IMR-90 (cell line): ENCODE results near the gene FTL. TPM values are rescaled to one million over a fixed set of nuclear protein-coding genes. Genes with fewer than 3 reads are reported as not detected.

Source experiments
- ATAC-seq: fragments of 200-7000 bp; cut with Tn5 transposase; 2 replicates; pipeline ENCODE4 v1.9.1; 2020; ENCODE audit warnings: low read depth, mild to moderate bottlenecking, moderate library complexity
- BruUV-seq: library from RNA; stranded (reverse); fragments of 400-500 nt; replicated peaks from 2 replicates; lab custom pipeline; 2021; lab: Mats Ljungman, UMichigan
- CTCF ChIA-PET: fragments of 300-600 bp; formaldehyde crosslinking; extraction: SDS; loops from one replicate; lab custom pipeline; 2021; ENCODE audit warnings: antibody characterized with exemption; lab: Yijun Ruan, JAX
- POLR2A ChIA-PET: fragments of 300-600 bp; sonication (Branson Sonifier 250); formaldehyde crosslinking; loops from one replicate; lab custom pipeline; 2022; ENCODE audit warnings: antibody characterized with exemption; ENCODE audit not compliant: unreplicated experiment; lab: Charles Lee
- DNase-seq: peaks from one replicate; pipeline ENCODE4 v3.0.0; 2013
- H2AFZ ChIP-seq: replicated peaks from 2 replicates; pipeline ENCODE3; 2013; ENCODE audit warnings: low read length, mild to moderate bottlenecking; ENCODE audit not compliant: poor library complexity
- H2AK5ac ChIP-seq: 2 replicates; pipeline ENCODE4 v1.6.1; 2013; ENCODE audit warnings: low read depth, low read length, inconsistent platforms
- H2AK9ac ChIP-seq: replicated peaks from 2 replicates; pipeline ENCODE3; 2013; ENCODE audit warnings: mild to moderate bottlenecking, low read depth, low read length, moderate library complexity; ENCODE audit not compliant: poor library complexity
- H2BK120ac ChIP-seq: 2 replicates; pipeline ENCODE4 v1.6.1; 2013; ENCODE audit warnings: low read depth, low read length, inconsistent platforms
- H2BK15ac ChIP-seq: 3 replicates; pipeline ENCODE4 v1.6.1; 2013; ENCODE audit warnings: low read depth, low read length, inconsistent platforms
- H2BK20ac ChIP-seq: 2 replicates; pipeline ENCODE4 v1.6.1; 2013; ENCODE audit warnings: low read depth, mild to moderate bottlenecking, inconsistent platforms, low read length, moderate library complexity
- H2BK5ac ChIP-seq: 2 replicates; pipeline ENCODE4 v1.6.1; 2013; ENCODE audit warnings: mild to moderate bottlenecking, low read depth, low read length, inconsistent platforms; ENCODE audit not compliant: poor library complexity, severe bottlenecking
- H3K14ac ChIP-seq: replicated peaks from 2 replicates; pipeline ENCODE4 v1.6.1; 2013; ENCODE audit warnings: low read depth, low read length, inconsistent platforms
- H3K18ac ChIP-seq: 2 replicates; pipeline ENCODE4 v1.6.1; 2013; ENCODE audit warnings: low read depth, low read length, control low read depth
- H3K23ac ChIP-seq: 2 replicates; pipeline ENCODE4 v1.6.1; 2013; ENCODE audit warnings: low read depth, low read length, inconsistent platforms
- H3K27ac ChIP-seq: 2 replicates; pipeline ENCODE4 v1.5.1; 2013; ENCODE audit warnings: mild to moderate bottlenecking, control low read depth, low read length; ENCODE audit not compliant: insufficient read depth
- H3K27me3 ChIP-seq: 2 replicates; pipeline ENCODE4 v1.6.1; 2013; ENCODE audit warnings: low read length; ENCODE audit not compliant: control insufficient read depth, insufficient read depth
- H3K36me3 ChIP-seq: 2 replicates; pipeline ENCODE4 v1.6.1; 2013; ENCODE audit warnings: low read length, mixed read lengths; ENCODE audit not compliant: control insufficient read depth, insufficient read depth
- H3K4ac ChIP-seq: 2 replicates; pipeline ENCODE4 v1.6.1; 2013; ENCODE audit warnings: low read depth, low read length, inconsistent platforms
- H3K4me1 ChIP-seq: 2 replicates; pipeline ENCODE4 v1.6.1; 2013; ENCODE audit warnings: low read length, mixed read lengths; ENCODE audit not compliant: control insufficient read depth, insufficient read depth
- H3K4me2 ChIP-seq: 2 replicates; pipeline ENCODE4 v1.6.1; 2013; ENCODE audit warnings: low read depth, mild to moderate bottlenecking, control low read depth, low read length, moderate library complexity
- H3K4me3 ChIP-seq: 2 replicates; pipeline ENCODE4 v1.5.1; 2013; ENCODE audit warnings: low read depth, mild to moderate bottlenecking, control low read depth, low read length, moderate library complexity; ENCODE audit not compliant: insufficient read depth
- H3K56ac ChIP-seq: 2 replicates; pipeline ENCODE4 v1.6.1; 2013; ENCODE audit warnings: low read length, inconsistent platforms; ENCODE audit not compliant: insufficient read depth; ENCODE audit errors: extremely low read depth
- H3K79me1 ChIP-seq, 2 experiments: 2 replicates each; pipeline ENCODE4 v1.6.1; 2013; ENCODE audit warnings: low read length in 2 of 2, inconsistent platforms in 1 of 2, low read depth in 1 of 2
- H3K9ac ChIP-seq: 2 replicates; pipeline ENCODE4 v1.6.1; 2013; ENCODE audit warnings: low read depth, low read length, control low read depth
- H3K9me1 ChIP-seq: 2 replicates; pipeline ENCODE4 v1.6.1; 2013; ENCODE audit warnings: low read length, inconsistent platforms; ENCODE audit not compliant: insufficient read depth
- H3K9me3 ChIP-seq: 2 replicates; pipeline ENCODE4 v1.6.1; 2013; ENCODE audit warnings: low read length; ENCODE audit not compliant: control insufficient read depth, insufficient read depth
- H4K20me1 ChIP-seq: 2 replicates; pipeline ENCODE4 v1.6.1; 2013; ENCODE audit warnings: low read length, inconsistent platforms; ENCODE audit not compliant: insufficient read depth
- H4K5ac ChIP-seq: 2 replicates; pipeline ENCODE4 v1.6.1; 2013; ENCODE audit warnings: mild to moderate bottlenecking, low read depth, low read length, control low read depth
- H4K8ac ChIP-seq, 2 experiments: 2 replicates each; pipeline ENCODE4 v1.6.1; 2013; ENCODE audit warnings: low read depth in 2 of 2, low read length in 2 of 2, control low read depth in 1 of 2, inconsistent platforms in 1 of 2
- H4K91ac ChIP-seq: 2 replicates; pipeline ENCODE4 v1.6.1; 2013; ENCODE audit warnings: low read depth, low read length, inconsistent platforms; ENCODE audit not compliant: insufficient read depth
- BHLHE40 ChIP-seq: fragments of 150-350 bp; IDR thresholded peaks from 2 replicates; pipeline ENCODE4 v1.6.1; 2016; ENCODE audit warnings: mild to moderate bottlenecking, low read depth, low read length
- CTCF ChIP-seq: conservative IDR thresholded peaks from 2 replicates; pipeline ENCODE4 v1.5.1; 2012; ENCODE audit warnings: mild to moderate bottlenecking, low read depth, low read length, improper control_type of control experiment
- FOS ChIP-seq: fragments of 150-350 bp; IDR thresholded peaks from 2 replicates; pipeline ENCODE4 v1.6.1; 2016; ENCODE audit warnings: low read depth, low read length
- MAZ ChIP-seq: IDR thresholded peaks from 2 replicates; pipeline ENCODE4 v1.6.1; 2012; ENCODE audit warnings: low read depth, mild to moderate bottlenecking, low read length, improper control_type of control experiment, moderate library complexity, borderline replicate concordance
- POLR2A ChIP-seq: IDR thresholded peaks from 2 replicates; pipeline ENCODE4 v1.6.1; 2012; ENCODE audit warnings: mild to moderate bottlenecking, low read depth, low read length
- RAD21 ChIP-seq: IDR thresholded peaks from 2 replicates; pipeline ENCODE4 v1.6.1; 2012; ENCODE audit warnings: low read length, improper control_type of control experiment
- RFX5 ChIP-seq: IDR thresholded peaks from 2 replicates; pipeline ENCODE4 v1.8.0; 2012; ENCODE audit warnings: low read depth, mild to moderate bottlenecking, low read length, moderate library complexity
- WGBS, 2 experiments: methylation state at CpG; one replicate each; pipeline versions ENCODE4 v1.1.5 to v1.1.7; 2013; ENCODE audit warnings: missing lambda C conversion rate in 2 of 2; ENCODE audit not compliant: insufficient read length in 1 of 2; ENCODE audit errors: extremely low coverage in 2 of 2; 5-methylcytosine and 5-hydroxymethylcytosine counted together
- dilution Hi-C: fragments of 300-500 bp; cut with HindIII; formaldehyde crosslinking; loops from one replicate; pipeline ENCODE4 v1.14.3; 2018; ENCODE audit warnings: low sequenced_read_pairs; ENCODE audit not compliant: unreplicated experiment
- in situ Hi-C: fragments of 300-500 bp; cut with MboI; formaldehyde crosslinking; loops from 3 replicates; pipeline ENCODE4 v1.14.3; 2019; ENCODE audit warnings: low sequenced_read_pairs, inconsistent platforms, mixed read lengths
- intact Hi-C: fragments of 100-400 bp; cut with micrococcal nuclease; formaldehyde crosslinking; loops from 2 replicates; pipeline ENCODE4 v1.10.0; 2022
- polyA plus RNA-seq, 3 experiments: library from polyadenylated mRNA; depleted of rRNA; stranded (reverse); fragments of >200 nt; gene quantifications; 2 replicates each; pipeline ENCODE4 v1.2.3, GENCODE V29; 2012; ENCODE audit warnings: low replicate concordance in 1 of 3
- total RNA-seq: library from RNA; depleted of rRNA; stranded (reverse); fragments of >200 nt; gene quantifications from 2 replicates; pipeline ENCODE4 v1.2.3, GENCODE V29; 2012

The FTL gene
- total and polyA plus RNA-seq, 2 of the 4 experiments (the other 2 are of a cell fraction), result 1,057 to 2,944 TPM

GRCh38 chr19:48970139-48970766, 5.1 kb downstream of the FTL start:
- no peak overlapping the region for H4K91ac ChIP-seq
- no peak overlapping the region for H3K14ac ChIP-seq
- peaks cover 0 to 38% of the 10 kb centered on the region in 2 experiments; a peak in 3 of 4 replicates for H3K79me1 ChIP-seq
- intact Hi-C loops (loop anchor here (2.0 kb wide), 1 partner anchor 175 kb away; no protein-coding TSS in a partner anchor), in situ Hi-C loops (loop anchor here (5.0 kb wide), 1 partner anchor 178 kb away; no protein-coding TSS in a partner anchor), dilution Hi-C loops (no loop called here)
- H2BK5ac ChIP-seq, result no peak overlapping the region
- ATAC-seq (no peak), DNase-seq (no peak)
- no peak overlapping the region for H4K5ac ChIP-seq
- no peak overlapping the region for H3K27ac ChIP-seq
- H2AK5ac ChIP-seq, result no peak overlapping the region
- H2AFZ ChIP-seq, result no peak overlapping the region
- TF ChIP-seq CTCF, result no peak
- no peak for TF ChIP-seq BHLHE40
- TF ChIP-seq RFX5, result no peak
- TF ChIP-seq POLR2A, result no peak
- TF ChIP-seq RAD21, result no peak
- no peak for TF ChIP-seq FOS
- TF ChIP-seq MAZ, result no peak
- H2BK15ac ChIP-seq, result no peak overlapping the region
- no peak overlapping the region for H3K56ac ChIP-seq
- POLR2A ChIA-PET, result no interaction called here
- no peak overlapping the region for H3K4me3 ChIP-seq
- no peak overlapping the region for H3K4ac ChIP-seq
- H3K9me3 ChIP-seq, result no peaks in the 10 kb centered on the region
- peaks cover 44% of the 10 kb centered on the region for H4K20me1 ChIP-seq
- no peaks in the 10 kb centered on the region; the same call in 1 of the 2 replicates for H3K4me1 ChIP-seq
- no TSS peak for BruUV-seq
- peaks cover 5% of the 10 kb centered on the region for H3K9me1 ChIP-seq
- no peak overlapping the region for H2BK120ac ChIP-seq
- H2BK20ac ChIP-seq, result no peak overlapping the region
- no peak overlapping the region for H2AK9ac ChIP-seq
- 92% methylated on average over 14 of the region's 23 CpGs; no CpG with 5 or more reads in 1 of the 2 experiments for WGBS, 2 experiments
- no peak overlapping the region for H3K23ac ChIP-seq
- H4K8ac ChIP-seq, result no peak overlapping the region
- H3K9ac ChIP-seq, result no peak overlapping the region
- H3K4me2 ChIP-seq, result no peak overlapping the region
- no peaks in the 10 kb centered on the region for H3K27me3 ChIP-seq
- CTCF ChIA-PET, result interaction anchor here (0.6 to 1.2 kb wide), 12 partner anchors 10 to 325 kb away, joined by 3 to 8 read pairs (median 4); no protein-coding TSS in a partner anchor
- H3K18ac ChIP-seq, result no peak overlapping the region
- peaks cover 44% of the 10 kb centered on the region for H3K36me3 ChIP-seq
